Esophagus muscularis mucosa (tissue), 4 donors: ENCODE measurements around the gene ARID5A. TPM values are rescaled to one million over a fixed set of nuclear protein-coding genes. Genes with fewer than 3 reads are reported as not detected.

ENCODE experiments used
- DNase-seq: peaks from one replicate; pipeline ENCODE4 v3.0.0-alpha.2; 2017; ENCODE audit errors: extremely low spot score
- H3K27ac ChIP-seq, 4 donors: fragments of 200-600 bp; sonication (generic); replicated peaks in 1 of 4; 1 replicate in 3 of 4; 2 replicates in 1 of 4; pipeline ENCODE4 v1.5.1; 2016 to 2019; ENCODE audit warnings: mild to moderate bottlenecking in 1 of 4
- H3K27me3 ChIP-seq, 4 donors: fragments of 200-600 bp; sonication (generic); one replicate each; pipeline versions ENCODE4 v1.5.1 to v1.6.0; 2016 to 2019
- H3K36me3 ChIP-seq, 4 donors: fragments of 200-600 bp; sonication (generic); one replicate each; pipeline ENCODE4 v1.5.1; 2016 to 2019
- H3K4me1 ChIP-seq, 4 donors: fragments of 200-600 bp; sonication (generic); one replicate each; pipeline ENCODE4 v1.5.1; 2016 to 2019
- H3K4me3 ChIP-seq, 4 donors: fragments of 200-600 bp; sonication (generic); 1 replicate in 2 of 4; 2 replicates in 2 of 4; pipeline ENCODE4 v1.5.1; 2016 to 2019; ENCODE audit warnings: mild to moderate bottlenecking in 4 of 4, moderate library complexity in 1 of 4
- H3K9me3 ChIP-seq, 4 donors: fragments of 200-600 bp; sonication (generic); 1 replicate in 3 of 4; 2 replicates in 1 of 4; pipeline ENCODE4 v1.5.1; 2016 to 2019
- CTCF ChIP-seq, 3 experiments: fragments of 200-600 bp in 2 of 3; fragments of 450-650 bp in 1 of 3; sonication (generic) in 2 of 3; IDR thresholded peaks; one replicate each; pipeline ENCODE4 v1.5.1; 2017 to 2019; ENCODE audit warnings: antibody characterized with exemption in 3 of 3, mild to moderate bottlenecking in 2 of 3, moderate library complexity in 1 of 3
- EP300 ChIP-seq: sonication (generic); formaldehyde crosslinking; IDR thresholded peaks from one replicate; pipeline ENCODE4 v1.6.1; 2017; ENCODE audit warnings: antibody characterized with exemption
- POLR2A ChIP-seq: fragments of 450-650 bp; IDR thresholded peaks from one replicate; pipeline ENCODE4 v1.6.1; 2017; ENCODE audit warnings: antibody characterized with exemption, moderate library complexity, mild to moderate bottlenecking, low read depth
- POLR2AphosphoS5 ChIP-seq, 2 donors: sonication (generic); formaldehyde crosslinking; IDR thresholded peaks; one replicate each; pipeline ENCODE4 v1.6.1; 2017; ENCODE audit warnings: antibody characterized with exemption in 2 of 2
- WGBS: methylation state at CpG from one replicate; pipeline ENCODE4 v1.1.5; 2018; 5-methylcytosine and 5-hydroxymethylcytosine counted together
- intact Hi-C: fragments of 100-400 bp; cut with DNase I; formaldehyde crosslinking; loops from one replicate; pipeline ENCODE4 v1.15.1; 2023
- total RNA-seq, 4 donors: library from RNA; depleted of rRNA; stranded (reverse); fragments of >200 nt; gene quantifications; one replicate each; pipeline versions ENCODE4 v1.1.0 to v1.2.1, GENCODE V29; 2016

The ARID5A gene
- total RNA-seq, 4 donors from 2014 or later = 26.2 to 238 (median 70.7) TPM

GRCh38 chr2:96548558-96549465 lies 12.3 kb downstream of the ARID5A start:
- WGBS = 84% methylated on average over 15 of the region's 24 CpGs
- Histone ChIP-seq H3K4me1 (peaks cover 9 to 38% (median 26%) of the 10 kb centered on the region in 4 donors), H3K27ac (peak overlapping the region in 2 of 4 donors; percentile 7 to 25), H3K4me3 (no peak overlapping the region), H3K36me3 (peaks cover 27 to 79% (median 65%) of the 10 kb centered on the region in 4 donors), H3K27me3 (no peaks in the 10 kb centered on the region), H3K9me3 (no peaks in the 10 kb centered on the region)
- no peak for DNase-seq
- intact Hi-C loops = no loop called here
- no peak for TF ChIP-seq POLR2A
- TF ChIP-seq POLR2AphosphoS5 (IDR thresholded peaks at IDR 0.05) = no peak
- no peak for TF ChIP-seq CTCF (IDR thresholded peaks at IDR 0.05)
- no peak for TF ChIP-seq EP300

GRCh38 chr2:96549466-96549785 lies 12.9 kb downstream of the ARID5A start:
- no peak for DNase-seq
- Histone ChIP-seq H3K4me1 (peaks cover 15 to 44% (median 29%) of the 10 kb centered on the region in 4 donors), H3K9me3 (no peaks in the 10 kb centered on the region), H3K27me3 (no peaks in the 10 kb centered on the region), H3K4me3 (no peak overlapping the region), H3K36me3 (peaks cover 27 to 79% (median 65%) of the 10 kb centered on the region in 4 donors), H3K27ac (no peak overlapping the region)
- TF ChIP-seq EP300 (no peak), CTCF (IDR thresholded peaks at IDR 0.05) (no peak), POLR2AphosphoS5 (IDR thresholded peaks at IDR 0.05) (no peak), POLR2A (no peak)
- intact Hi-C loops = no loop called here
- WGBS = 71% methylated on average over 2 of the region's 4 CpGs

GRCh38 chr2:96549967-96550786 lies 13.6 kb downstream of the ARID5A start:
- 91% methylated on average over 30 of the region's 61 CpGs for WGBS
- peaks cover 27 to 77% (median 64%) of the 10 kb centered on the region in 4 donors for H3K36me3 ChIP-seq
- TF ChIP-seq CTCF (IDR thresholded peaks at IDR 0.05) (peak; percentile 34 to 69 (median 48)), POLR2AphosphoS5 (IDR thresholded peaks at IDR 0.05) (no peak)
- peaks cover 17 to 49% (median 33%) of the 10 kb centered on the region in 4 donors for H3K4me1 ChIP-seq
- H3K9me3 ChIP-seq = no peaks in the 10 kb centered on the region
- DNase-seq = no peak
- peak overlapping the region in 2 of 4 donors; percentile 8 to 34 for H3K27ac ChIP-seq
- intact Hi-C loops = loop anchor here (5.0 kb wide), 2 partner anchors 38 to 143 kb away; no protein-coding TSS in a partner anchor
- H3K27me3 ChIP-seq = no peaks in the 10 kb centered on the region
- no peak overlapping the region for H3K4me3 ChIP-seq

GRCh38 chr2:96550787-96551604 lies 14.4 kb downstream of the ARID5A start:
- intact Hi-C loops = loop anchor here (5.0 kb wide), 2 partner anchors 39 to 144 kb away; no protein-coding TSS in a partner anchor
- DNase-seq = no peak
- Histone ChIP-seq H3K27me3 (no peaks in the 10 kb centered on the region), H3K4me1 (peaks cover 15 to 49% (median 33%) of the 10 kb centered on the region in 4 donors), H3K9me3 (no peaks in the 10 kb centered on the region), H3K27ac (no peak overlapping the region), H3K4me3 (no peak overlapping the region), H3K36me3 (peaks cover 27 to 69% (median 60%) of the 10 kb centered on the region in 4 donors)
- WGBS = 100% methylated on average over 3 of the region's 14 CpGs
- TF ChIP-seq EP300 (no peak), CTCF (IDR thresholded peaks at IDR 0.05) (no peak), POLR2AphosphoS5 (IDR thresholded peaks at IDR 0.05) (no peak), POLR2A (no peak)
